HepG2 (cell line): ENCODE measurements around the gene STMN1. TPM values are rescaled to one million over a fixed set of nuclear protein-coding genes. Genes with fewer than 3 reads are reported as not detected.
A peak's percentile ranks its signal among the peaks of the same experiment; 100 is the strongest.

Source experiments
- ADNP ChIP-seq: sonication (generic); formaldehyde crosslinking; IDR thresholded peaks from 2 replicates; pipeline ENCODE4 v1.4.0; 2020; ENCODE audit warnings: missing genetic modification reagents
- BCL6 ChIP-seq: IDR thresholded peaks from 2 replicates; pipeline ENCODE4 v1.6.1; 2016; ENCODE audit warnings: missing genetic modification reagents, missing compliant biosample characterization
- BORCS8-MEF2B ChIP-seq: sonication (generic); formaldehyde crosslinking; IDR thresholded peaks from 2 replicates; pipeline ENCODE4 v1.8.0; 2022; ENCODE audit warnings: mild to moderate bottlenecking, missing genetic modification reagents
- BRD4 ChIP-seq: sonication (generic); formaldehyde crosslinking; IDR thresholded peaks from 2 replicates; pipeline ENCODE4 v1.4.0; 2020; ENCODE audit warnings: missing genetic modification reagents
- CBX5 ChIP-seq: sonication (generic); formaldehyde crosslinking; IDR thresholded peaks from 2 replicates; pipeline ENCODE4 v1.4.0; 2020; ENCODE audit warnings: missing genetic modification reagents, borderline replicate concordance
- HNRNPL ChIP-seq: fragments of 200-400 bp; formaldehyde crosslinking; IDR thresholded peaks from 2 replicates; pipeline ENCODE4 v1.6.1; 2017; ENCODE audit warnings: mild to moderate bottlenecking, low read depth, low read length
- MIXL1 ChIP-seq: IDR thresholded peaks from 2 replicates; pipeline ENCODE4 v1.6.1; 2016
- MTF2 ChIP-seq: sonication (generic); formaldehyde crosslinking; IDR thresholded peaks from 2 replicates; pipeline ENCODE4 v1.5.0; 2020; ENCODE audit warnings: missing genetic modification reagents, borderline replicate concordance
- MXD4 ChIP-seq: IDR thresholded peaks from 2 replicates; pipeline ENCODE4 v1.6.1; 2016; ENCODE audit warnings: mild to moderate bottlenecking, missing biosample characterization, missing genetic modification reagents
- NCOR1 ChIP-seq: fragments of 200-600 bp; sonication (generic); IDR thresholded peaks from 2 replicates; pipeline ENCODE4 v1.7.0; 2017; ENCODE audit warnings: antibody characterized with exemption, low read length, borderline replicate concordance
- NONO ChIP-seq, 2 experiments: fragments of 450-650 bp in 1 of 2; sonication (generic) in 1 of 2; formaldehyde crosslinking in 1 of 2; IDR thresholded peaks in 1 of 2; conservative IDR thresholded peaks in 1 of 2; 2 replicates each; pipeline versions ENCODE4 v1.6.1 to v1.8.0; 2017 to 2022; ENCODE audit warnings: mild to moderate bottlenecking in 1 of 2, missing genetic modification reagents in 1 of 2, moderate library complexity in 1 of 2
- ZNF331 ChIP-seq: sonication (generic); formaldehyde crosslinking; IDR thresholded peaks from 2 replicates; pipeline ENCODE4 v1.4.0; 2020; ENCODE audit warnings: missing genetic modification reagents
- ZNF546 ChIP-seq: sonication (generic); formaldehyde crosslinking; conservative IDR thresholded peaks from 2 replicates; pipeline ENCODE4 v1.8.1; 2023; ENCODE audit warnings: mild to moderate bottlenecking, missing genetic modification reagents
- ZNF552 ChIP-seq: sonication (generic); formaldehyde crosslinking; IDR thresholded peaks from 2 replicates; pipeline ENCODE4 v1.9.0; 2022; ENCODE audit warnings: missing genetic modification reagents, mild to moderate bottlenecking, borderline replicate concordance
- ZNF605 ChIP-seq: sonication (generic); formaldehyde crosslinking; IDR thresholded peaks from 2 replicates; pipeline ENCODE4 v1.8.0; 2022; ENCODE audit warnings: mild to moderate bottlenecking, missing genetic modification reagents
- ZNF839 ChIP-seq: sonication (generic); formaldehyde crosslinking; IDR thresholded peaks from 2 replicates; pipeline ENCODE4 v1.4.0; 2020; ENCODE audit warnings: missing genetic modification reagents, mild to moderate bottlenecking, borderline replicate concordance
- ZSCAN21 ChIP-seq: sonication (generic); formaldehyde crosslinking; IDR thresholded peaks from 2 replicates; pipeline ENCODE4 v1.8.0; 2022; ENCODE audit warnings: mild to moderate bottlenecking, missing genetic modification reagents, moderate library complexity, borderline replicate concordance
- polyA plus RNA-seq, 8 experiments: library from polyadenylated mRNA; depleted of rRNA in 3 of 8; stranded (reverse) in 7 of 8; unstranded in 1 of 8; fragments of >200 nt; fragmentation: Illumina TruSeq in 4 of 8; extraction: Trizol in 4 of 8; gene quantifications; 2 replicates each; pipeline versions ENCODE4 v1.2.1 to v1.2.3, GENCODE V29; 2011 to 2016; ENCODE audit warnings: low read depth in 4 of 8, missing spikeins in 1 of 8, mixed read lengths in 1 of 8; ENCODE audit not compliant: insufficient read depth in 1 of 8
- total RNA-seq, 5 experiments: library from RNA; depleted of rRNA; stranded (reverse); fragments of >200 nt; fragmentation: Illumina TruSeq; extraction: Trizol; gene quantifications; 2 replicates each; pipeline ENCODE4 v1.2.3, GENCODE V29; 2016; ENCODE audit warnings: low read depth in 1 of 5
- TF ChIP-seq, protein P1 (sequence below): sonication (generic); formaldehyde crosslinking; IDR thresholded peaks from 2 replicates; pipeline ENCODE4 v1.5.0; 2020; ENCODE audit warnings: mild to moderate bottlenecking, missing genetic modification reagents
- TF ChIP-seq, protein P2 (sequence below), 2 experiments: sonication (generic) in 1 of 2; formaldehyde crosslinking in 1 of 2; IDR thresholded peaks; 2 replicates each; pipeline versions ENCODE4 v1.6.1 to v1.9.0; 2014 to 2022; ENCODE audit warnings: antibody characterized with exemption in 1 of 2, borderline replicate concordance in 1 of 2, inconsistent platforms in 1 of 2, low read depth in 1 of 2, missing genetic modification reagents in 1 of 2
- TF ChIP-seq, protein P3 (sequence below): sonication (generic); formaldehyde crosslinking; IDR thresholded peaks from 2 replicates; pipeline ENCODE4 v1.5.0; 2020; ENCODE audit warnings: missing genetic modification reagents

Gene STMN1
- total and polyA plus RNA-seq, 2 of the 13 experiments (the other 11 are each of a cell fraction or from before 2014, with no cell fraction given) = 45.9 to 409 TPM

DNA sequence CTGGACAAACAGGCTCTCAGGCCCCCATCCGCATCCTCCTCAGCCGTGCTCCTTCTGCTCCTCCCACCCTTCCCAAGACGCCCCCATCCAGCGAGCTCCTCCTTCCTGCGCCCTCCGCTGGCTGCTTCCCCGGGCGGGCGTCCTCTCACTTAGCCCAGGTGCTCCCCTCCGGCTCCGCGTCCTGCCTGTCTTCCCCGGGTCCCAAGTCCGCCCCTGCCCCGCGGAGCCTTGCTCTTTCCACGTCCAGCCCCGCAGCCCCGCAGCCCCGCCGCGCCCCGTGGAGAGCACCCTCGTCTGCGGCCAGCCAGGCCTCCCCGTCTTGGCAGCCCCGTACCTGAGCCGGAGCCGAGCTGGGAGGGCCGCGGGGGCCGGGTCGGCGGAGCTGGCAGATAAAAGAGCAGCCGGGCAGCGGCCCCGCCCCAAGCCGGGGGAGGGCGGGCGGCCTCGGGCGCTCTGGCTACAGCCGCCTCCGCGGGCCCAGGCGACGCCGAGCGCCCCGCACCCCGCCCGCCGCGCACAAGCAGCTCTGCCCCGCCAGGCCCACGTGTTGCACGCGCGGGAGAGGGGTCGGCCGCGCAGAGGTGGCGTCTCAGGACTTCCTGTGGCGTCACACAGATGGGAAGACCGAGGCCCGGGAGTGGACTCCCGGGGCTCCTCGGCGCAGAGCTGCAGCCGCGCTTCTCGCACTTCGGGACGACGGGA is 30.9 kb downstream of the STMN1 start, which contains the start of gene PAQR7 (continued):
- TF ChIP-seq, protein P1, sequence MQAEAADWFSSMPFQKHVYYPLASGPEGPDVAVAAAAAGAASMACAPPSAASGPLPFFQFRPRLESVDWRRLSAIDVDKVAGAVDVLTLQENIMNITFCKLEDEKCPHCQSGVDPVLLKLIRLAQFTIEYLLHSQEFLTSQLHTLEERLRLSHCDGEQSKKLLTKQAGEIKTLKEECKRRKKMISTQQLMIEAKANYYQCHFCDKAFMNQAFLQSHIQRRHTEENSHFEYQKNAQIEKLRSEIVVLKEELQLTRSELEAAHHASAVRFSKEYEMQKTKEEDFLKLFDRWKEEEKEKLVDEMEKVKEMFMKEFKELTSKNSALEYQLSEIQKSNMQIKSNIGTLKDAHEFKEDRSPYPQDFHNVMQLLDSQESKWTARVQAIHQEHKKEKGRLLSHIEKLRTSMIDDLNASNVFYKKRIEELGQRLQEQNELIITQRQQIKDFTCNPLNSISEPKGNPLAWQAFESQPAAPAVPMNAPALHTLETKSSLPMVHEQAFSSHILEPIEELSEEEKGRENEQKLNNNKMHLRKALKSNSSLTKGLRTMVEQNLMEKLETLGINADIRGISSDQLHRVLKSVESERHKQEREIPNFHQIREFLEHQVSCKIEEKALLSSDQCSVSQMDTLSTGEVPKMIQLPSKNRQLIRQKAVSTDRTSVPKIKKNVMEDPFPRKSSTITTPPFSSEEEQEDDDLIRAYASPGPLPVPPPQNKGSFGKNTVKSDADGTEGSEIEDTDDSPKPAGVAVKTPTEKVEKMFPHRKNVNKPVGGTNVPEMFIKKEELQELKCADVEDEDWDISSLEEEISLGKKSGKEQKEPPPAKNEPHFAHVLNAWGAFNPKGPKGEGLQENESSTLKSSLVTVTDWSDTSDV (CRISPR knock-in tag) = no peak
- peak; percentile 89 for TF ChIP-seq MXD4 (CRISPR knock-in tag)
- peak; percentile 87 for TF ChIP-seq ZNF605
- no peak for TF ChIP-seq ZNF839 (CRISPR knock-in tag)
- no peak for TF ChIP-seq MTF2 (CRISPR knock-in tag)
- no peak for TF ChIP-seq BRD4 (CRISPR knock-in tag)
- TF ChIP-seq NONO (IDR thresholded peaks at IDR 0.05) = no peak
- peak; percentile 48; the same call in 1 of the 2 replicates for TF ChIP-seq NONO (CRISPR knock-in tag; conservative IDR thresholded peaks at IDR 0.05)
- peak; percentile 53; the same call in 1 of the 2 replicates for TF ChIP-seq ZNF331 (CRISPR knock-in tag)
- TF ChIP-seq CBX5 = 0 out of 2 replicates have a peak, but pooled peaks have one; percentile 1
- TF ChIP-seq BORCS8-MEF2B = peak; percentile 98
- 0 out of 2 replicates have a peak, but pooled peaks have one; percentile 61 for TF ChIP-seq BCL6
- peak; percentile 80 for TF ChIP-seq MIXL1 (CRISPR knock-in tag)
- peak; percentile 86 for TF ChIP-seq ZNF552
- 0 out of 2 replicates have a peak, but pooled peaks have one; percentile 14 for TF ChIP-seq HNRNPL
- no peak for TF ChIP-seq ADNP (CRISPR knock-in tag)
- 0 out of 2 replicates have a peak, but pooled peaks have one; percentile 35 for TF ChIP-seq NCOR1
- TF ChIP-seq ZNF546 (CRISPR knock-in tag) = peak; percentile 94
- TF ChIP-seq, protein P2, sequence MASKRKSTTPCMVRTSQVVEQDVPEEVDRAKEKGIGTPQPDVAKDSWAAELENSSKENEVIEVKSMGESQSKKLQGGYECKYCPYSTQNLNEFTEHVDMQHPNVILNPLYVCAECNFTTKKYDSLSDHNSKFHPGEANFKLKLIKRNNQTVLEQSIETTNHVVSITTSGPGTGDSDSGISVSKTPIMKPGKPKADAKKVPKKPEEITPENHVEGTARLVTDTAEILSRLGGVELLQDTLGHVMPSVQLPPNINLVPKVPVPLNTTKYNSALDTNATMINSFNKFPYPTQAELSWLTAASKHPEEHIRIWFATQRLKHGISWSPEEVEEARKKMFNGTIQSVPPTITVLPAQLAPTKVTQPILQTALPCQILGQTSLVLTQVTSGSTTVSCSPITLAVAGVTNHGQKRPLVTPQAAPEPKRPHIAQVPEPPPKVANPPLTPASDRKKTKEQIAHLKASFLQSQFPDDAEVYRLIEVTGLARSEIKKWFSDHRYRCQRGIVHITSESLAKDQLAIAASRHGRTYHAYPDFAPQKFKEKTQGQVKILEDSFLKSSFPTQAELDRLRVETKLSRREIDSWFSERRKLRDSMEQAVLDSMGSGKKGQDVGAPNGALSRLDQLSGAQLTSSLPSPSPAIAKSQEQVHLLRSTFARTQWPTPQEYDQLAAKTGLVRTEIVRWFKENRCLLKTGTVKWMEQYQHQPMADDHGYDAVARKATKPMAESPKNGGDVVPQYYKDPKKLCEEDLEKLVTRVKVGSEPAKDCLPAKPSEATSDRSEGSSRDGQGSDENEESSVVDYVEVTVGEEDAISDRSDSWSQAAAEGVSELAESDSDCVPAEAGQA (IDR thresholded peaks at IDR 0.05; ENCODE audit: low read depth) = peak; percentile 78; the same call in 1 of the 2 replicates
- TF ChIP-seq, protein P2 (CRISPR knock-in tag; IDR thresholded peaks at IDR 0.05; ENCODE audit: borderline replicate concordance) = peak; percentile 87; the same call in 1 of the 2 replicates
- peak; percentile 95 for TF ChIP-seq ZSCAN21
- TF ChIP-seq, protein P3, sequence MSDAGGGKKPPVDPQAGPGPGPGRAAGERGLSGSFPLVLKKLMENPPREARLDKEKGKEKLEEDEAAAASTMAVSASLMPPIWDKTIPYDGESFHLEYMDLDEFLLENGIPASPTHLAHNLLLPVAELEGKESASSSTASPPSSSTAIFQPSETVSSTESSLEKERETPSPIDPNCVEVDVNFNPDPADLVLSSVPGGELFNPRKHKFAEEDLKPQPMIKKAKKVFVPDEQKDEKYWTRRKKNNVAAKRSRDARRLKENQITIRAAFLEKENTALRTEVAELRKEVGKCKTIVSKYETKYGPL (CRISPR knock-in tag) = peak; percentile 73; the same call in 1 of the 2 replicates
